ENCODE measurements around the gene STRN4.

STRN4 gene

GRCh38 chr19:46687438-46688145, 58.7 kb downstream of the STRN4 start:
- Histone ChIP-seq H3K4me3 (ENCODE audit: insufficient read depth in 1 of 2, low read depth in 1 of 2, low read length in 2 of 2) (no peak overlapping the region), H2AK5ac (ENCODE audit: low read length, severe bottlenecking) (no peak overlapping the region)
- over 99% methylated on average over 6 of the region's 6 CpGs for WGBS

DNA sequence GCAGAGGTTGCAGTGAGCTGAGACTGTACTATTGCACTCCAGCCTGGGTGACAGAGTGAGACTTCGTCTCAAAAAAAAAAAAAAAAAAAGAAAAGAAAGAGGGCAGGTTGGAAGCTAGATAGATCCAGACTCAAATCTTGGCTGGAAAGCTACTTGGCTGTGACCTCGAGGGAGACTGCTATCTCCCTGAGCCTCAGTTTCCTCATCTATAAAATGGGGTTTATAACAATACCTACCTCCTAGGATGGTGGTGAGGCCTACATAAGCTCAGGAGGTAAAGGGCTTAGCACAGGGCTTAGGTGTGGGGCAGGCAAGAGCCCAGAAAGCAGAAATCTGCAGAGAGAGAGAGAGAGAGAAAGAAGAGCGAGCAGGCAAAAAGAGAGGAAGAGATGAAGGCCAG, 61.1 kb downstream of the STRN4 start:
- H3K23ac ChIP-seq (ENCODE audit: low read length in 2 of 2): no peak overlapping the region
- no peak overlapping the region for H3K14ac ChIP-seq (ENCODE audit: low read length in 2 of 2)
- H3K79me1 ChIP-seq (replicated peaks; ENCODE audit: low read length, poor library complexity, severe bottlenecking): peaks cover 5% of the 10 kb centered on the region
- no peaks in the 10 kb centered on the region for H3K27me3 ChIP-seq (ENCODE audit: control insufficient read depth in 1 of 2, insufficient read depth in 1 of 2, low read length in 2 of 2)
- H4K8ac ChIP-seq (ENCODE audit: low read length): no peak overlapping the region
- H3K4me3 ChIP-seq (ENCODE audit: insufficient read depth in 1 of 2, low read depth in 1 of 2, low read length in 2 of 2): no peak overlapping the region
- peaks cover 71 to 73% of the 10 kb centered on the region in 2 experiments for H3K36me3 ChIP-seq (ENCODE audit: control insufficient read depth in 1 of 2, insufficient read depth in 2 of 2, low read depth in 1 of 2, low read length in 2 of 2)
- H2AFZ ChIP-seq (ENCODE audit: low read depth, low read length): no peak overlapping the region
- no peak overlapping the region for H2AK5ac ChIP-seq (ENCODE audit: low read length, severe bottlenecking)
- H3K9me3 ChIP-seq (ENCODE audit: control insufficient read depth, low read length): no peaks in the 10 kb centered on the region
- no peak overlapping the region for H2BK120ac ChIP-seq (ENCODE audit: low read depth, low read length)
- no peak overlapping the region for H3K9ac ChIP-seq (ENCODE audit: low read length)
- no peak overlapping the region for H2BK5ac ChIP-seq (ENCODE audit: low read depth, low read length, poor library complexity, severe bottlenecking)
- H4K91ac ChIP-seq (ENCODE audit: low read length): no peak overlapping the region
- no peak overlapping the region for H3K18ac ChIP-seq (ENCODE audit: low read depth in 1 of 2, low read length in 2 of 2)
- H2BK15ac ChIP-seq (ENCODE audit: low read depth, poor library complexity, severe bottlenecking): no peak overlapping the region
- DNase-seq: no peak
- no peak overlapping the region for H3K4me2 ChIP-seq (ENCODE audit: low read length, poor library complexity, severe bottlenecking)
- no peaks in the 10 kb centered on the region for H3K4me1 ChIP-seq (ENCODE audit: control insufficient read depth, insufficient read depth, low read depth, low read length)
- no peak overlapping the region for H3K27ac ChIP-seq (ENCODE audit: low read length, poor library complexity, severe bottlenecking)
- H3K4ac ChIP-seq (ENCODE audit: low read depth in 1 of 2, low read length in 2 of 2): no peak overlapping the region
- WGBS: 92% methylated on average over 2 of the region's 3 CpGs
- no peak overlapping the region for H2BK12ac ChIP-seq (ENCODE audit: low read length in 2 of 2)

More at GRCh38 chr19:46687438-46688145, 58.7 kb downstream of the STRN4 start:
- Histone ChIP-seq H2AFZ (ENCODE audit: low read depth, low read length) (no peak overlapping the region), H2BK12ac (ENCODE audit: low read length in 2 of 2) (no peak overlapping the region), H3K9me3 (ENCODE audit: control insufficient read depth, low read length) (no peaks in the 10 kb centered on the region), H3K14ac (ENCODE audit: low read length in 2 of 2) (no peak overlapping the region), H3K36me3 (ENCODE audit: control insufficient read depth in 1 of 2, insufficient read depth in 2 of 2, low read depth in 1 of 2, low read length in 2 of 2) (peaks cover 75 to 87% of the 10 kb centered on the region in 2 experiments), H4K8ac (ENCODE audit: low read length) (no peak overlapping the region), H3K23ac (ENCODE audit: low read length in 2 of 2) (no peak overlapping the region), H3K4me2 (ENCODE audit: low read length, poor library complexity, severe bottlenecking) (no peak overlapping the region), H4K91ac (ENCODE audit: low read length) (no peak overlapping the region), H3K18ac (ENCODE audit: low read depth in 1 of 2, low read length in 2 of 2) (no peak overlapping the region), H3K9ac (ENCODE audit: low read length) (no peak overlapping the region), H3K79me1 (replicated peaks; ENCODE audit: low read length, poor library complexity, severe bottlenecking) (peaks cover 16% of the 10 kb centered on the region), H2BK120ac (ENCODE audit: low read depth, low read length) (no peak overlapping the region), H2BK15ac (ENCODE audit: low read depth, poor library complexity, severe bottlenecking) (no peak overlapping the region), H2BK5ac (ENCODE audit: low read depth, low read length, poor library complexity, severe bottlenecking) (no peak overlapping the region), H3K4ac (ENCODE audit: low read depth in 1 of 2, low read length in 2 of 2) (no peak overlapping the region), H3K4me1 (ENCODE audit: control insufficient read depth, insufficient read depth, low read depth, low read length) (no peaks in the 10 kb centered on the region), H3K27me3 (ENCODE audit: control insufficient read depth in 1 of 2, insufficient read depth in 1 of 2, low read length in 2 of 2) (no peaks in the 10 kb centered on the region), H3K27ac (ENCODE audit: low read length, poor library complexity, severe bottlenecking) (no peak overlapping the region)
- DNase-seq: no peak

DNA sequence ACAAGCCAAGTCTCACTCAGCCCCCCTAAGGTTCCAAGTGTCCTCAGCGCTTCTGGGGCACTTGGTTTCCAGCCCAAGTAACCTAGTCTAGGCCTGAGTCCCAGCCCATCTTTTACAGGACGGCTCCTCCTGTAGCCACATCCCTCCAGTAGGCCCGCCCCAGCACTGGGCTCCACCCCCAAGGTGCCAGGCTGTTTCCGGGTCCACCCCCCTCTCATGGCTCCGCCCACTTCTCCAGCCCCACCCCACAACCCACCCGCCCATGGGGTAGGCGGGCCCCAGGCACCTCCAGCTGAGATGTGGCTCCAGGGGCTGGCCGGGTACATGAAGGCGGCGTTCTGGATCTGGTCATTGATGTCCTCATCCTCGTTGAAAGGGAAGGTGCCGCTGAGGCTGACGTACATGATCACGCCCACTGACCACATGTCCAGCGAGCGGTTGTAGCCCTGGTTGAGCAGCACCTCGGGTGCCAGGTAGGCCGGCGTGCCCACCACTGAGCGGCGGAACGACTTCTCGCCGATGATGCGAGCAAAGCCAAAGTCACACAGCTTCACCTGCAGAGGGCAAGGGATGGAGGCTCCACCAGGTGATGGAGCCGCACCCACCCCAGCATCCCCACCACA, 68.0 kb downstream of the STRN4 start:
- Histone ChIP-seq H3K36me3 (ENCODE audit: control insufficient read depth in 1 of 2, insufficient read depth in 2 of 2, low read depth in 1 of 2, low read length in 2 of 2) (peaks cover 74 to 81% of the 10 kb centered on the region in 2 experiments), H2BK15ac (ENCODE audit: low read depth, poor library complexity, severe bottlenecking) (peak overlapping the region; percentile 56), H4K91ac (ENCODE audit: low read length) (no peak overlapping the region), H2BK5ac (ENCODE audit: low read depth, low read length, poor library complexity, severe bottlenecking) (no peak overlapping the region), H3K9ac (ENCODE audit: low read length) (no peak overlapping the region), H3K4me3 (ENCODE audit: insufficient read depth in 1 of 2, low read depth in 1 of 2, low read length in 2 of 2) (no peak overlapping the region), H3K27me3 (ENCODE audit: control insufficient read depth in 1 of 2, insufficient read depth in 1 of 2, low read length in 2 of 2) (no peaks in the 10 kb centered on the region), H2BK120ac (ENCODE audit: low read depth, low read length) (no peak overlapping the region), H3K4ac (ENCODE audit: low read depth in 1 of 2, low read length in 2 of 2) (no peak overlapping the region), H2AFZ (ENCODE audit: low read depth, low read length) (no peak overlapping the region), H2BK12ac (ENCODE audit: low read length in 2 of 2) (no peak overlapping the region), H3K23ac (ENCODE audit: low read length in 2 of 2) (no peak overlapping the region), H3K27ac (ENCODE audit: low read length, poor library complexity, severe bottlenecking) (no peak overlapping the region), H3K4me1 (ENCODE audit: control insufficient read depth, insufficient read depth, low read depth, low read length) (peaks cover 2% of the 10 kb centered on the region), H3K4me2 (ENCODE audit: low read length, poor library complexity, severe bottlenecking) (no peak overlapping the region), H3K18ac (ENCODE audit: low read depth in 1 of 2, low read length in 2 of 2) (no peak overlapping the region), H3K14ac (ENCODE audit: low read length in 2 of 2) (no peak overlapping the region), H2AK5ac (ENCODE audit: low read length, severe bottlenecking) (no peak overlapping the region), H3K79me1 (replicated peaks; ENCODE audit: low read length, poor library complexity, severe bottlenecking) (peaks cover 16% of the 10 kb centered on the region), H4K8ac (ENCODE audit: low read length) (no peak overlapping the region), H3K9me3 (ENCODE audit: control insufficient read depth, low read length) (no peaks in the 10 kb centered on the region)
- DNase-seq: no peak
- 93% methylated on average over 26 of the region's 26 CpGs for WGBS

DNA sequence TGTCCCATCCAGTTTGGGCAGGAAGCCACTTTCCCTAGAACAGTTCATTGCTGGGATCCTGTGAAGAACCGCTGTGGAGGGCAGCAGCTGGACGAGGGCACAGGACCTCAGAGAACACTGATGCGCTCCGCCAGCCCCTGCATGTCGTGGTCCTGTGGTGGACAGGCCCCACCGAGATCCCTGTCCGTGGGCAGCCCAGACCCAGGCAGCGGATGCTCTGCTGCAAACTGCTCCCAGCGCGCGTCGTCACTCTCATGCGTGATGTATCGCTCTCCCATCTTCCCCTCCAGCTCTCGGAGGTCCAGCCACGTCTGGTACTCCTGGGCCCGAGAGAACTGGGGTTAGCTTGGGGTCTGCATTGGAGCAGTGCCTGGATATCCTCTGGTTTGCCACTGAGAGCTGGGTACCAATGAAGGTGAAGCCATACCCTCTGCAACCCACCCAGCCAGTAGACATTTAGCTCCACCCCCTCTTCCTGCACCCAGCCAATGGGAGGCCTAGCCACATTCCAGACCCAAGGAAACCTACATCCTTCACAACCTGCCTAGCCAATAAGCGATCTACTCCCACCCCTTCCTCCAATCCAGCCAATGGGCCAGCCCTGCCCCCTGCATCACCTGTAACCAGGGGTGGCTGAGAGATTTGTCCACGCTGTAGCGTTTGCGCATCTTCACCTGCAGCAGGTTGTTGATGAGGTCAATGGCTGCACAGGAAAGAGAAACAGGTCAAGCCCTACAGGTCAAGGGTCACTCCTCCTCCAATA, 71.7 kb downstream of the STRN4 start:
- H2BK15ac ChIP-seq (ENCODE audit: low read depth, poor library complexity, severe bottlenecking): no peak overlapping the region
- H2BK12ac ChIP-seq (ENCODE audit: low read length in 2 of 2): no peak overlapping the region
- no peak overlapping the region for H3K4ac ChIP-seq (ENCODE audit: low read depth in 1 of 2, low read length in 2 of 2)
- peaks cover 59 to 63% of the 10 kb centered on the region in 2 experiments for H3K36me3 ChIP-seq (ENCODE audit: control insufficient read depth in 1 of 2, insufficient read depth in 2 of 2, low read depth in 1 of 2, low read length in 2 of 2)
- peaks cover 4% of the 10 kb centered on the region for H3K4me1 ChIP-seq (ENCODE audit: control insufficient read depth, insufficient read depth, low read depth, low read length)
- no peak overlapping the region for H3K9ac ChIP-seq (ENCODE audit: low read length)
- H3K18ac ChIP-seq (ENCODE audit: low read depth in 1 of 2, low read length in 2 of 2): no peak overlapping the region
- no peak for DNase-seq
- H3K4me3 ChIP-seq (ENCODE audit: insufficient read depth in 1 of 2, low read depth in 1 of 2, low read length in 2 of 2): no peak overlapping the region
- H3K9me3 ChIP-seq (ENCODE audit: control insufficient read depth, low read length): no peaks in the 10 kb centered on the region
- no peak overlapping the region for H4K8ac ChIP-seq (ENCODE audit: low read length)
- no peak overlapping the region for H3K4me2 ChIP-seq (ENCODE audit: low read length, poor library complexity, severe bottlenecking)
- H2AK5ac ChIP-seq (ENCODE audit: low read length, severe bottlenecking): no peak overlapping the region
- H3K23ac ChIP-seq (ENCODE audit: low read length in 2 of 2): no peak overlapping the region
- H4K91ac ChIP-seq (ENCODE audit: low read length): no peak overlapping the region
- no peak overlapping the region for H2BK5ac ChIP-seq (ENCODE audit: low read depth, low read length, poor library complexity, severe bottlenecking)
- no peak overlapping the region for H3K27ac ChIP-seq (ENCODE audit: low read length, poor library complexity, severe bottlenecking)
- no peak overlapping the region for H2BK120ac ChIP-seq (ENCODE audit: low read depth, low read length)
- H2AFZ ChIP-seq (ENCODE audit: low read depth, low read length): no peak overlapping the region
- no peak overlapping the region for H3K14ac ChIP-seq (ENCODE audit: low read length in 2 of 2)
- no peaks in the 10 kb centered on the region for H3K27me3 ChIP-seq (ENCODE audit: control insufficient read depth in 1 of 2, insufficient read depth in 1 of 2, low read length in 2 of 2)
- 97% methylated on average over 21 of the region's 21 CpGs for WGBS
- H3K79me1 ChIP-seq (replicated peaks; ENCODE audit: low read length, poor library complexity, severe bottlenecking): peaks cover 13% of the 10 kb centered on the region
